GM12878 (cell line): ENCODE measurements around the gene HTR7. TPM values are rescaled to one million over a fixed set of nuclear protein-coding genes. Genes with fewer than 3 reads are reported as not detected.

ENCODE experiments used
- ATAC-seq: fragments of 200-7000 bp; cut with Tn5 transposase; 3 replicates; pipeline ENCODE4 v1.9.1; 2020; ENCODE audit warnings: mild to moderate bottlenecking, moderate library complexity
- BruUV-seq: library from RNA; stranded (reverse); fragments of 400-500 nt; replicated peaks from 2 replicates; lab custom pipeline; 2021; lab: Mats Ljungman, UMichigan
- CTCF ChIA-PET: fragments of 300-600 bp; sonication (Branson Sonifier 250); formaldehyde crosslinking; extraction: SDS; loops from one replicate; lab custom pipeline; 2021; ENCODE audit warnings: inconsistent platforms; lab: Yijun Ruan, JAX
- POLR2A ChIA-PET: fragments of 350-600 bp; formaldehyde crosslinking; extraction: SDS; loops from one replicate; lab custom pipeline; 2021; ENCODE audit warnings: inconsistent platforms; lab: Charles Lee
- RAD21 ChIA-PET: fragments of 300-600 bp; sonication (Branson Sonifier 250); formaldehyde crosslinking; loops from one replicate; lab custom pipeline; 2023; ENCODE audit warnings: antibody characterized with exemption; ENCODE audit not compliant: unreplicated experiment; lab: Charles Lee
- SMC1A ChIA-PET: fragments of 300-600 bp; sonication (Branson Sonifier 250); formaldehyde crosslinking; loops from one replicate; lab custom pipeline; 2023; ENCODE audit not compliant: unreplicated experiment, uncharacterized antibody; lab: Charles Lee
- DNase-seq: peaks from one replicate; pipeline ENCODE4 v3.0.0-alpha.2; 2011; ENCODE audit warnings: low read depth, low spot score
- FAIRE-seq: peaks from 3 replicates; lab custom pipeline; 2011; peaks lifted over from hg19 to GRCh38; lab: Jason Lieb, UNC
- H2AFZ ChIP-seq: 2 replicates; pipeline ENCODE4 v1.6.0; 2011; ENCODE audit warnings: low read depth, low read length, control low read depth; ENCODE audit not compliant: control insufficient read depth
- H3K27ac ChIP-seq: 2 replicates; pipeline ENCODE4 v1.5.1; 2011; ENCODE audit warnings: control low read depth; ENCODE audit not compliant: control insufficient read depth, insufficient read depth
- H3K27me3 ChIP-seq, 2 experiments: replicated peaks in 1 of 2; 2 replicates each; pipeline versions ENCODE4 v1.6.0 to v1.6.1; 2011; ENCODE audit warnings: low read length in 1 of 2; ENCODE audit not compliant: control insufficient read depth in 2 of 2, insufficient read depth in 2 of 2
- H3K36me3 ChIP-seq, 2 experiments: 2 replicates each; pipeline ENCODE4 v1.5.1; 2011; ENCODE audit warnings: low read length in 1 of 2; ENCODE audit not compliant: control insufficient read depth in 2 of 2, insufficient read depth in 2 of 2
- H3K4me1 ChIP-seq: 2 replicates; pipeline ENCODE4 v1.6.1; 2011; ENCODE audit warnings: mild to moderate bottlenecking, low read length, moderate library complexity, mixed read lengths; ENCODE audit not compliant: control insufficient read depth, insufficient read depth
- H3K4me2 ChIP-seq: 2 replicates; pipeline ENCODE4 v1.6.0; 2011; ENCODE audit warnings: control low read depth; ENCODE audit not compliant: control insufficient read depth, insufficient read depth
- H3K4me3 ChIP-seq: fragments of 200-600 bp; sonication (generic); 2 replicates; pipeline ENCODE4 v1.5.1; 2016
- H3K79me2 ChIP-seq: 2 replicates; pipeline ENCODE4 v1.6.0; 2011; ENCODE audit warnings: low read length; ENCODE audit not compliant: control insufficient read depth, insufficient read depth
- H3K9ac ChIP-seq: 2 replicates; pipeline ENCODE4 v1.8.0; 2011; ENCODE audit warnings: low read length, control low read depth, mixed read lengths; ENCODE audit not compliant: control insufficient read depth, insufficient read depth
- H3K9me3 ChIP-seq: replicated peaks from 3 replicates; pipeline ENCODE4 v1.5.1; 2011; ENCODE audit warnings: mild to moderate bottlenecking, low read length; ENCODE audit not compliant: control insufficient read depth, insufficient read depth
- H4K20me1 ChIP-seq: 2 replicates; pipeline ENCODE4 v1.6.0; 2011; ENCODE audit not compliant: control insufficient read depth, insufficient read depth
- DPF2 ChIP-seq: fragments of 450-650 bp; IDR thresholded peaks from 2 replicates; pipeline ENCODE4 v1.6.1; 2017; ENCODE audit warnings: mild to moderate bottlenecking
- JUND ChIP-seq: IDR thresholded peaks from 2 replicates; pipeline ENCODE4 v1.6.1; 2012; ENCODE audit warnings: low read depth, mild to moderate bottlenecking, low read length, improper control_type of control experiment, moderate library complexity
- KAT2A ChIP-seq: conservative IDR thresholded peaks from 2 replicates; pipeline ENCODE4 v1.6.1; 2011; ENCODE audit warnings: low read depth, low read length; ENCODE audit not compliant: control insufficient read depth
- POLR2AphosphoS2 ChIP-seq: IDR thresholded peaks from 2 replicates; pipeline ENCODE4 v1.6.1; 2011; ENCODE audit warnings: low read depth, mild to moderate bottlenecking, low read length, improper control_type of control experiment, moderate library complexity
- ZNF384 ChIP-seq: IDR thresholded peaks from 2 replicates; pipeline ENCODE4 v1.6.1; 2012; ENCODE audit warnings: low read depth, mild to moderate bottlenecking, low read length, improper control_type of control experiment, borderline replicate concordance
- WGBS: methylation state at CpG from one replicate; pipeline ENCODE4 v1.1.6; 2016; ENCODE audit warnings: low lambda C conversion rate; ENCODE audit not compliant: insufficient replicate concordance, insufficient coverage; ENCODE audit errors: missing lambda C conversion rate; 5-methylcytosine and 5-hydroxymethylcytosine counted together
- in situ Hi-C: fragments of 300-500 bp; cut with MboI; formaldehyde crosslinking; loops from 9 replicates; pipeline ENCODE4 v1.14.3; 2018; ENCODE audit warnings: mixed read lengths
- intact Hi-C: fragments of 100-400 bp; cut with micrococcal nuclease; formaldehyde crosslinking; loops from one replicate; pipeline ENCODE4 v1.14.2; 2022; ENCODE audit not compliant: unreplicated experiment
- polyA plus RNA-seq, 11 experiments: library from polyadenylated mRNA; depleted of rRNA in 4 of 11; unstranded in 6 of 11; stranded (reverse) in 5 of 11; fragments of >200 nt; fragmentation: Nextera tagmentation in 4 of 11; fragmentation: Illumina TruSeq in 1 of 11; extraction: Ambion mirVana in 4 of 11; extraction: Trizol in 1 of 11; gene quantifications; 1 replicate in 1 of 11; 2 replicates in 10 of 11; pipeline versions ENCODE4 v1.2.1 to v1.2.3, GENCODE V29; 2011 to 2016; ENCODE audit warnings: inconsistent platforms in 2 of 11, missing spikeins in 2 of 11, low read depth in 1 of 11
- total RNA-seq, 4 experiments: library from RNA; depleted of rRNA in 3 of 4; stranded (reverse); fragments of >200 nt in 3 of 4; fragmentation: Illumina TruSeq in 1 of 4; extraction: Trizol in 1 of 4; gene quantifications; 2 replicates each; pipeline versions ENCODE4 v1.2.1 to v1.2.3, GENCODE V29; 2013 to 2021
- TF ChIP-seq, protein P1 (sequence below): fragments of 450-650 bp; IDR thresholded peaks from 2 replicates; pipeline ENCODE4 v1.6.1; 2016; ENCODE audit warnings: mild to moderate bottlenecking, moderate library complexity, borderline replicate concordance
- TF ChIP-seq, protein P2 (sequence below): fragments of 450-650 bp; IDR thresholded peaks from 2 replicates; pipeline ENCODE4 v1.6.1; 2017; ENCODE audit warnings: mild to moderate bottlenecking, moderate library complexity
- TF ChIP-seq, protein P3 (sequence below): IDR thresholded peaks from 2 replicates; pipeline ENCODE4 v1.6.1; 2012; ENCODE audit warnings: low read depth, low read length, improper control_type of control experiment
- TF ChIP-seq, protein P4 (sequence below): fragments of 450-650 bp; IDR thresholded peaks from 2 replicates; pipeline ENCODE4 v1.6.1; 2016; ENCODE audit warnings: mild to moderate bottlenecking

HTR7 gene
- total and polyA plus RNA-seq, 10 of the 15 experiments (the other 5 are each of a cell fraction or from before 2014, with no cell fraction given), result 0.01 to 1.3 (median 0.06) TPM; not detected in 4

DNA sequence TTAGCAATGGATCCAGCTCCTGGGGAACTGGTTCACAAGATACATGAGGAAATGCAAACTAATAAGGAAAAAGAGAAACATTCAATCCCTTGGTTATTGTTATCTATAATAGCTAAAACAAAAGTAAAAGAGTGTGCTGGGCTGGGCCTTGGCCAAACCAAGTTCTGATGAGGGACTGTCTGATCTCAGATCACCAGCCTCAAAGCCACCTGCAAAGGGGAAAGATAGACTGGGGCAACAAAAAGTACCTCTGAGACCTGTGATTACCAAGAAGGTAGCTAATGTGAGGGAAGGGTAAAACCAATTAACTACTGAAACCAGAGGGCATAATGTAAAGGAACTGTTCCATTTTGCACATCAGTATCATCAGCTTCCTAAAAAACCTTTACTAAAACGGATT lies 51.2 kb downstream of the HTR7 start:
- SMC1A ChIA-PET, result no interaction called here
- DNase-seq, result no peak
- Histone ChIP-seq H3K4me3 (no peak overlapping the region), H3K27me3 (no peaks in the 10 kb centered on the region), H3K9me3 (no peaks in the 10 kb centered on the region), H2AFZ (no peak overlapping the region), H4K20me1 (no peaks in the 10 kb centered on the region), H3K27ac (no peak overlapping the region), H3K36me3 (no peaks in the 10 kb centered on the region), H3K79me2 (no peaks in the 10 kb centered on the region), H3K4me2 (no peak overlapping the region), H3K9ac (no peak overlapping the region), H3K4me1 (no peaks in the 10 kb centered on the region)
- CTCF ChIA-PET, result interaction anchor here (0.9 kb wide), 1 partner anchor 20 kb away, joined by 3 read pairs; no protein-coding TSS in a partner anchor
- FAIRE-seq, result no peak
- TF ChIP-seq, protein P1, sequence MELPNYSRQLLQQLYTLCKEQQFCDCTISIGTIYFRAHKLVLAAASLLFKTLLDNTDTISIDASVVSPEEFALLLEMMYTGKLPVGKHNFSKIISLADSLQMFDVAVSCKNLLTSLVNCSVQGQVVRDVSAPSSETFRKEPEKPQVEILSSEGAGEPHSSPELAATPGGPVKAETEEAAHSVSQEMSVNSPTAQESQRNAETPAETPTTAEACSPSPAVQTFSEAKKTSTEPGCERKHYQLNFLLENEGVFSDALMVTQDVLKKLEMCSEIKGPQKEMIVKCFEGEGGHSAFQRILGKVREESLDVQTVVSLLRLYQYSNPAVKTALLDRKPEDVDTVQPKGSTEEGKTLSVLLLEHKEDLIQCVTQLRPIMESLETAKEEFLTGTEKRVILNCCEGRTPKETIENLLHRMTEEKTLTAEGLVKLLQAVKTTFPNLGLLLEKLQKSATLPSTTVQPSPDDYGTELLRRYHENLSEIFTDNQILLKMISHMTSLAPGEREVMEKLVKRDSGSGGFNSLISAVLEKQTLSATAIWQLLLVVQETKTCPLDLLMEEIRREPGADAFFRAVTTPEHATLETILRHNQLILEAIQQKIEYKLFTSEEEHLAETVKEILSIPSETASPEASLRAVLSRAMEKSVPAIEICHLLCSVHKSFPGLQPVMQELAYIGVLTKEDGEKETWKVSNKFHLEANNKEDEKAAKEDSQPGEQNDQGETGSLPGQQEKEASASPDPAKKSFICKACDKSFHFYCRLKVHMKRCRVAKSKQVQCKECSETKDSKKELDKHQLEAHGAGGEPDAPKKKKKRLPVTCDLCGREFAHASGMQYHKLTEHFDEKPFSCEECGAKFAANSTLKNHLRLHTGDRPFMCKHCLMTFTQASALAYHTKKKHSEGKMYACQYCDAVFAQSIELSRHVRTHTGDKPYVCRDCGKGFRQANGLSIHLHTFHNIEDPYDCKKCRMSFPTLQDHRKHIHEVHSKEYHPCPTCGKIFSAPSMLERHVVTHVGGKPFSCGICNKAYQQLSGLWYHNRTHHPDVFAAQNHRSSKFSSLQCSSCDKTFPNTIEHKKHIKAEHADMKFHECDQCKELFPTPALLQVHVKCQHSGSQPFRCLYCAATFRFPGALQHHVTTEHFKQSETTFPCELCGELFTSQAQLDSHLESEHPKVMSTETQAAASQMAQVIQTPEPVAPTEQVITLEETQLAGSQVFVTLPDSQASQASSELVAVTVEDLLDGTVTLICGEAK, result no peak
- TF ChIP-seq, protein P2, sequence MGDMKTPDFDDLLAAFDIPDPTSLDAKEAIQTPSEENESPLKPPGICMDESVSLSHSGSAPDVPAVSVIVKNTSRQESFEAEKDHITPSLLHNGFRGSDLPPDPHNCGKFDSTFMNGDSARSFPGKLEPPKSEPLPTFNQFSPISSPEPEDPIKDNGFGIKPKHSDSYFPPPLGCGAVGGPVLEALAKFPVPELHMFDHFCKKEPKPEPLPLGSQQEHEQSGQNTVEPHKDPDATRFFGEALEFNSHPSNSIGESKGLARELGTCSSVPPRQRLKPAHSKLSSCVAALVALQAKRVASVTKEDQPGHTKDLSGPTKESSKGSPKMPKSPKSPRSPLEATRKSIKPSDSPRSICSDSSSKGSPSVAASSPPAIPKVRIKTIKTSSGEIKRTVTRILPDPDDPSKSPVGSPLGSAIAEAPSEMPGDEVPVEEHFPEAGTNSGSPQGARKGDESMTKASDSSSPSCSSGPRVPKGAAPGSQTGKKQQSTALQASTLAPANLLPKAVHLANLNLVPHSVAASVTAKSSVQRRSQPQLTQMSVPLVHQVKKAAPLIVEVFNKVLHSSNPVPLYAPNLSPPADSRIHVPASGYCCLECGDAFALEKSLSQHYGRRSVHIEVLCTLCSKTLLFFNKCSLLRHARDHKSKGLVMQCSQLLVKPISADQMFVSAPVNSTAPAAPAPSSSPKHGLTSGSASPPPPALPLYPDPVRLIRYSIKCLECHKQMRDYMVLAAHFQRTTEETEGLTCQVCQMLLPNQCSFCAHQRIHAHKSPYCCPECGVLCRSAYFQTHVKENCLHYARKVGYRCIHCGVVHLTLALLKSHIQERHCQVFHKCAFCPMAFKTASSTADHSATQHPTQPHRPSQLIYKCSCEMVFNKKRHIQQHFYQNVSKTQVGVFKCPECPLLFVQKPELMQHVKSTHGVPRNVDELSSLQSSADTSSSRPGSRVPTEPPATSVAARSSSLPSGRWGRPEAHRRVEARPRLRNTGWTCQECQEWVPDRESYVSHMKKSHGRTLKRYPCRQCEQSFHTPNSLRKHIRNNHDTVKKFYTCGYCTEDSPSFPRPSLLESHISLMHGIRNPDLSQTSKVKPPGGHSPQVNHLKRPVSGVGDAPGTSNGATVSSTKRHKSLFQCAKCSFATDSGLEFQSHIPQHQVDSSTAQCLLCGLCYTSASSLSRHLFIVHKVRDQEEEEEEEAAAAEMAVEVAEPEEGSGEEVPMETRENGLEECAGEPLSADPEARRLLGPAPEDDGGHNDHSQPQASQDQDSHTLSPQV, result no peak
- TF ChIP-seq, protein P3, sequence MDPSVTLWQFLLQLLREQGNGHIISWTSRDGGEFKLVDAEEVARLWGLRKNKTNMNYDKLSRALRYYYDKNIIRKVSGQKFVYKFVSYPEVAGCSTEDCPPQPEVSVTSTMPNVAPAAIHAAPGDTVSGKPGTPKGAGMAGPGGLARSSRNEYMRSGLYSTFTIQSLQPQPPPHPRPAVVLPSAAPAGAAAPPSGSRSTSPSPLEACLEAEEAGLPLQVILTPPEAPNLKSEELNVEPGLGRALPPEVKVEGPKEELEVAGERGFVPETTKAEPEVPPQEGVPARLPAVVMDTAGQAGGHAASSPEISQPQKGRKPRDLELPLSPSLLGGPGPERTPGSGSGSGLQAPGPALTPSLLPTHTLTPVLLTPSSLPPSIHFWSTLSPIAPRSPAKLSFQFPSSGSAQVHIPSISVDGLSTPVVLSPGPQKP, result no peak
- TF ChIP-seq ZNF384 (no peak), POLR2AphosphoS2 (no peak), DPF2 (no peak), JUND (no peak), KAT2A (no peak)
- TF ChIP-seq, protein P4, sequence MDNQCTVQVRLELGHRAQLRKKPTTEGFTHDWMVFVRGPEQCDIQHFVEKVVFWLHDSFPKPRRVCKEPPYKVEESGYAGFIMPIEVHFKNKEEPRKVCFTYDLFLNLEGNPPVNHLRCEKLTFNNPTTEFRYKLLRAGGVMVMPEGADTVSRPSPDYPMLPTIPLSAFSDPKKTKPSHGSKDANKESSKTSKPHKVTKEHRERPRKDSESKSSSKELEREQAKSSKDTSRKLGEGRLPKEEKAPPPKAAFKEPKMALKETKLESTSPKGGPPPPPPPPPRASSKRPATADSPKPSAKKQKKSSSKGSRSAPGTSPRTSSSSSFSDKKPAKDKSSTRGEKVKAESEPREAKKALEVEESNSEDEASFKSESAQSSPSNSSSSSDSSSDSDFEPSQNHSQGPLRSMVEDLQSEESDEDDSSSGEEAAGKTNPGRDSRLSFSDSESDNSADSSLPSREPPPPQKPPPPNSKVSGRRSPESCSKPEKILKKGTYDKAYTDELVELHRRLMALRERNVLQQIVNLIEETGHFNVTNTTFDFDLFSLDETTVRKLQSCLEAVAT, result no peak
- WGBS, result 0% methylated on average over 1 of the region's 1 CpG
- intact Hi-C loops, result no loop called here
- in situ Hi-C loops, result no loop called here
- RAD21 ChIA-PET, result no interaction called here
- no TSS peak for BruUV-seq
- POLR2A ChIA-PET, result no interaction called here
- ATAC-seq, result peak; percentile 82
